Kidney epithelial cell (primary cell): Measurements from ENCODE around the gene CDC42BPA. TPM values are rescaled to one million over a fixed set of nuclear protein-coding genes. Genes with fewer than 3 reads are reported as not detected.
"Not testable (repeated sequence)": the region's sequence is repeated elsewhere in the genome, so short reads cannot be mapped to it uniquely, and the experiment has no call there.

Experiments
- DNase-seq: peaks from one replicate; pipeline ENCODE4 v3.0.0-alpha.2; 2010; ENCODE audit warnings: low read depth
- H3K27me3 ChIP-seq: 2 replicates; pipeline ENCODE4 v1.6.0; 2011; ENCODE audit warnings: low read length; ENCODE audit not compliant: control insufficient read depth, insufficient read depth
- H3K36me3 ChIP-seq: 2 replicates; pipeline ENCODE4 v1.5.1; 2011; ENCODE audit warnings: low read length; ENCODE audit not compliant: control insufficient read depth, insufficient read depth
- H3K4me3 ChIP-seq: 2 replicates; pipeline ENCODE4 v1.5.1; 2011; ENCODE audit warnings: low read depth, mild to moderate bottlenecking, control low read depth, low read length
- total RNA-seq: library from RNA; depleted of rRNA; stranded (reverse); fragments of >200 nt; gene quantifications from 2 replicates; pipeline ENCODE4 v1.2.3, GENCODE V29; 2015
- TF ChIP-seq, protein P1 (sequence below): IDR thresholded peaks from 2 replicates; pipeline ENCODE4 v1.5.1; 2011; ENCODE audit warnings: mild to moderate bottlenecking, moderate library complexity, low read length, control low read depth, inconsistent platforms; ENCODE audit not compliant: insufficient read depth, poor library complexity, severe bottlenecking

CDC42BPA gene
- total RNA-seq, 1 donor from 2014 or later: 33.4 TPM

DNA sequence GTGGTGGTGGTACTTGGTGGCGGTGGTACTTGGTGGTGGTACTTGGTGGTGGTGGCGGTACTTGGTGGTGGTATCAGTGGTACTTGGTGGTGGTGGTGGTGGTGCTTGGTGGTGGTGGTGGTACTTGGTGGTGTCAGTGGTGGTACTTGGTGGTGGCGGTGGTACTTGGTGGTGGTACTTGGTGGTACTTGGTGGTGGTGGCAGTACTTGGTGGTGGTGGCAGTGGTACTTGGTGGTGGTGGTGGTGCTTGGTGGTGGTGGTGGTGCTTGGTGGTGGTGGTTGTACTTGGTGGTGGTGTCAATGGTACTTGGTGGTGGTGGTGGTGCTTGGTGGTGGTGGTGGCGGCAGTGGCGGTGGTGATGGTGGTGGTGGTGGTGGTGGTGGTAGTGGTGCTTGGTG is 358.0 kb downstream of the CDC42BPA start:
- no peaks in the 10 kb centered on the region for H3K27me3 ChIP-seq
- DNase-seq: no peak
- TF ChIP-seq, protein P1, sequence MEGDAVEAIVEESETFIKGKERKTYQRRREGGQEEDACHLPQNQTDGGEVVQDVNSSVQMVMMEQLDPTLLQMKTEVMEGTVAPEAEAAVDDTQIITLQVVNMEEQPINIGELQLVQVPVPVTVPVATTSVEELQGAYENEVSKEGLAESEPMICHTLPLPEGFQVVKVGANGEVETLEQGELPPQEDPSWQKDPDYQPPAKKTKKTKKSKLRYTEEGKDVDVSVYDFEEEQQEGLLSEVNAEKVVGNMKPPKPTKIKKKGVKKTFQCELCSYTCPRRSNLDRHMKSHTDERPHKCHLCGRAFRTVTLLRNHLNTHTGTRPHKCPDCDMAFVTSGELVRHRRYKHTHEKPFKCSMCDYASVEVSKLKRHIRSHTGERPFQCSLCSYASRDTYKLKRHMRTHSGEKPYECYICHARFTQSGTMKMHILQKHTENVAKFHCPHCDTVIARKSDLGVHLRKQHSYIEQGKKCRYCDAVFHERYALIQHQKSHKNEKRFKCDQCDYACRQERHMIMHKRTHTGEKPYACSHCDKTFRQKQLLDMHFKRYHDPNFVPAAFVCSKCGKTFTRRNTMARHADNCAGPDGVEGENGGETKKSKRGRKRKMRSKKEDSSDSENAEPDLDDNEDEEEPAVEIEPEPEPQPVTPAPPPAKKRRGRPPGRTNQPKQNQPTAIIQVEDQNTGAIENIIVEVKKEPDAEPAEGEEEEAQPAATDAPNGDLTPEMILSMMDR: no peak
- no peak overlapping the region for H3K4me3 ChIP-seq
- no peaks in the 10 kb centered on the region for H3K36me3 ChIP-seq

DNA sequence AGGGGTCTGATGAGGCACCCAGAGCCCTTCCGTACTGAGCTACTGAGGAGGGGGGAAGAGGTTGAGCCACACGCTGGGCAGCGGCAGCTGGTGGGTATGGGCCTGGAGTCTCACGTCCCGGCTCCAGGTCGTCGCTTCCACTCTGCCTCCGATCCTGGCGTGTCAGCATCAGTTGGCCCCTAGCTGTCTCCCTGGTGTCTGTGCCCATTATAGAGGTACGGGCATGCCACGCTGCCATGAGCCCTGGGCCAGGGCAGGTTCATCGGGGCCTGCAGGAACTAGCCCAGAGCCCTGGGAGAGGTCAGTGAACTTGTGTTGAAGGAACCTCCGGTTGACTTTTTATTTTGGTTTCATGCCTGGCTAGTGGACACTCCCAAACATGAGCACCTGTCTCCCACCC is 360.0 kb downstream of the CDC42BPA start:
- Histone ChIP-seq H3K36me3 (no peaks in the 10 kb centered on the region), H3K4me3 (no peak overlapping the region)
- TF ChIP-seq, protein P1: no peak

DNA sequence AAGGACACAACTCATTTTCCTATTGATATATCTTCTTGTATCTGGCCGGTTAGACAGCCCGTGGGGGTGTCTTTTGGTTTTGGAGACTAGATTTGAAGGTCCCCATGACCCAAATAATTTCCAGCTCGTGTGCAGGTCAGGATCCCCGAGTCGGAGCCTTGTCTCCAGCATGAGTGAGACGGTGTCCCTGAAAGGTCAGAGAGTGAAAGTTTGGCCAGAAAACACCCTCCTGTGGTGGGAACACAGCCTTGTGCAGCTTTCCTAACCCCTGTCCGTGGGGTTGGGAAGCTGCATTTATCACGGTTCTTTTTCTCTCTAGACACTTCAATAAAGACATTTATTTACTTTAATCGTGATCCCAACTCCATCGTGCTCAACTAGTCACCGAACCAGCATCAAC is 360.6 kb downstream of the CDC42BPA start:
- no peak for DNase-seq
- TF ChIP-seq, protein P1: no peak
- no peaks in the 10 kb centered on the region for H3K36me3 ChIP-seq
- no peak overlapping the region for H3K4me3 ChIP-seq
- no peaks in the 10 kb centered on the region for H3K27me3 ChIP-seq

More for the DNA sequence above, 360.0 kb downstream of the CDC42BPA start:
- H3K27me3 ChIP-seq: no peaks in the 10 kb centered on the region
- DNase-seq: no peak

DNA sequence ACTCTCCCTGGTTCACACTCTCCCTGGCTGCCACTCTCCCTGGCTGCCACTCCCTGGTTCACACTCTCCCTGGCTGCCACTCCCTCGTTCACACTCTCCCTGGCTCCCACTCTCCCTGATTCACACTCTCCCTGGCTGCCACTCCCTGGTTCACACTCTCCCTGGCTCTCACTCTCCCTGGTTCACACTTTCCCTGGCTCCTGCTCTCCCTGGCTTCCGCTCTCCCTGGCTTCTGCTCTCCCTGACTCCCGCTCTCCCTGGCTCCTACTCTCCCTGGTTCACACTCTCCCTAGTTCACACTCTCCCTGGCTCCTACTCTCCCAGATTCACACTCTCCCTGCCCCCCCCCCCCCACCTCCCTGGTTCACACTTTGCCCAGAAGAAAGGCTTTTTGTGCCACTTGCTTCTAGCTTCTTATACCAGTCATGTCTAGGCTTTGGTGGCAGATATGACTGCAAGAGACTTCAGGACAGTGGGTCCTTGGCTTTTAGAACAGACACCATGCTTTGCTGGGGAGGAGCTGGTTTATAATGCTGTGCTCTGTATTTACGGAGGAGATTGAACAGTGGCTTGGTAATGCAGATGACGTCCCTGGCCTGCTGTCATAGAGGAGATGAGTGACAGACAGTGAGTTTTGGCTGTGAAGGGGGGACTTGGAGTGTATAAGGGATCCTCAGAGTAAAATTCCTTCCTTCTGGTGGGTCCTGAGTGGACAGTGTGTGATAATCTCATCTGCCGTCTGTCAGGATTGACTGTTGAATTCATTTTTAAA is 361.2 kb downstream of the CDC42BPA start:
- Histone ChIP-seq H3K4me3 (no peak overlapping the region), H3K27me3 (no peaks in the 10 kb centered on the region), H3K36me3 (no peaks in the 10 kb centered on the region)
- no peak for DNase-seq
- TF ChIP-seq, protein P1: no peak

DNA sequence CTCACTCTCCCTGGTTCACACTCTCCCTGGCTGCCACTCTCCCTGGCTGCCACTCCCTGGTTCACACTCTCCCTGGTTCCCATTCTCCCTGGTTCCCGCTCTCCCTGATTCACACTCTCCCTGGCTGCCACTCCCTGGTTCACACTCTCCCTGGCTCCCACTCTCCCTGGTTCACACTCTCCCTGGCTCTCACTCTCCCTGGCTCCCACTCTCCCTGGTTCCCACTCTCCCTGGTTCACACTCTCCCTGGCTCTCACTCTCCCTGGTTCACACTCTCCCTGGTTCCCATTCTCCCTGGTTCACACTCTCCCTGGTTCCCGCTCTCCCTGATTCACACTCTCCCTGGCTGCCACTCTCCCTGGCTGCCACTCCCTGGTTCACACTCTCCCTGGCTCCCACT is 362.4 kb downstream of the CDC42BPA start:
- DNase-seq, H3K4me3 ChIP-seq, H3K27me3 ChIP-seq: not testable (repeated sequence)

DNA sequence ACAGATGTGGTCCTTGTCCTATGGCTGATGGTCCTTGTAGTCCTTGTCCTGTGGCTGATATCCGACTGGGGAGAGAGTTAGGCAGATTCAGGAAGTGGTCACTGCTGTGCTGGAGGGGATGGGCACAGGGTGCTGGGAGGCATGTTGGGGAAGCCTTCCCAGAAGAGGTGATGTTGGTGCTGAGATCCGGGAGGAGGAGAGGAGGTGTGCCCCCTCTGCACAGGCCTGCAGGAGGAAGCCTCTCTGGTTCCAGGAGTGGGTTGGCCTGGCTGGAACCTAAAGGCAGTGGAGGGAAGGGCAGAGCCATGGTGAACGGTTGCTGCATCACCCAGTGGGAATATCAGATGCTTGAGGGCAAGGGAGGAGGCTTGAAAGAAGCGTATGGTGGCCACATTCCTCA is 363.5 kb downstream of the CDC42BPA start:
- TF ChIP-seq, protein P1: no peak
- DNase-seq: no peak
- Histone ChIP-seq H3K4me3 (no peak overlapping the region), H3K27me3 (no peaks in the 10 kb centered on the region), H3K36me3 (no peaks in the 10 kb centered on the region)

More for the DNA sequence above, 362.4 kb downstream of the CDC42BPA start:
- not testable (repeated sequence) for H3K36me3 ChIP-seq
